Epithelial cell of esophagus (primary cell): ENCODE measurements around the gene SYPL2.

Experiments
- DNase-seq: peaks from one replicate; pipeline ENCODE4 v3.0.0; 2010; ENCODE audit warnings: low read depth
- H3K4me3 ChIP-seq: 2 replicates; pipeline ENCODE4 v1.5.1; 2011; ENCODE audit warnings: mild to moderate bottlenecking, low read length, control low read depth
- CTCF ChIP-seq: IDR thresholded peaks from 2 replicates; pipeline ENCODE4 v1.5.1; 2011; ENCODE audit warnings: low read depth, mild to moderate bottlenecking, low read length, control low read depth, inconsistent platforms; ENCODE audit not compliant: insufficient read depth; ENCODE audit errors: missing control alignments

The SYPL2 gene

GRCh38 chr1:109502364-109502851, 36.1 kb downstream of the SYPL2 start:
- no peak for TF ChIP-seq CTCF
- DNase-seq = no peak
- H3K4me3 ChIP-seq = no peak overlapping the region

DNA sequence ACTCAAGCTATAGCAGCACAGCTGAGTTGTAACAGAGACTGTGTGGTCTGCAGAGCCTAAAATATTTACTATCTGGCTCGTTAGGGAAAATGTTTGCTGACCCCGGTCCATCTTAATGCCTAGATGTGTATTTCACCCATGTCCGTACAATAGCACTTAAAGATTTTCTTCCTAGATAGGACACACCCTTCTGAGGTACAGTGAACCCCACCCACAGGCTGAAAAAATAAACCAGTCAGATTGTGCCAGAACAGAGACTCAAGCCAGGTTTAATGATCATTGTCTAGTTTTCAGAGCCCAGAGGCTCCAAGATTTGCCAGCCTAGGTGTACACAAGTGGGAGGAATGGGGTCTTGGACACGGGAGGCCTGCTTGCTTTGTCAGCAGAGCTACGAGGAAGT, 37.6 kb downstream of the SYPL2 start:
- DNase-seq = no peak
- TF ChIP-seq CTCF = no peak
- no peak overlapping the region for H3K4me3 ChIP-seq

- no peak overlapping the region for H3K4me3 ChIP-seq
- no peak for TF ChIP-seq CTCF
- DNase-seq = no peak
Measured at GRCh38 chr1:109504974-109505373, 38.6 kb downstream of the SYPL2 start.

DNA sequence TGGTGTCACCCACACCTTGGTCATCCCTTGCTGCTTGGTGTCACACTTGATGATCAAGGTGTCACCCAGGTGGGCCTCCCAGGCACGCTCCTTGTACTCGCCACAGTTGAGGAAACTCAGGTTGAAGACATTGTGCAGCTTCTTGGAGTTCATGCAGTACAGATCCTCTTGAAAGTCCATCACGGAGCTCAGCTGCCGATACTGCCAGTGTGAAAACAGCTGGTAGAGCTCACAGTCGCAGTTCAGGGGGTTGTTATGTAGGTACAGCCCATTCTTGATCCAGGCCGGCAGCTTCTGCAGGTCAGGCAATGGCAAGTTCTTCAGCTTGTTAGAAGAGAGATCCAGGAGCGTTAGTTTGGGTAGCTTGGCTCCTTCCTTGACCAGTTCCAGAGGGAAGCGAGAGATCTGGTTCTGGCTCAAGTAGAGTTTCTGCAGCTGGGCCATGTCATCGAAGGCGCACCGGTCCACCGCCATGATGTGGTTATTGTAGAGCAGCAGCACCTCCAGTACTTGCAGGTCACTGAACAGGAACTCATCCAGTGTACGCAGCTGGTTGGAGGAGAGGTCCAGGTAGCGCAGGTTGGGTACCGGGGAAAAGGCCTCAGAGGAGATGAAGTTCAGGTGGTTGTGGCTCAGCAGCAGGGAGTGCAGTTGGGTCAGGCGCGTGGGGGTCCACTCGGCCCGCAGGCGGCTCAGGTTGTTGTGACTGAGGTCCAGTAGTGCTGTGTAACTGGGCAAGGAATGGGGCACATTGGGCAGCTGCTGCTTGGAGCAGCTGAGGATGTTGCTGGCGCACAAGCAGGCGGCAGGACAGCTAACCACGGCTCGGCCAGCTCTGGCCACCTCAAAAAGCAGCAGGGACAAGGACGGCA, 41.9 kb downstream of the SYPL2 start:
- no peak overlapping the region for H3K4me3 ChIP-seq
- TF ChIP-seq CTCF = no peak
- no peak for DNase-seq

DNA sequence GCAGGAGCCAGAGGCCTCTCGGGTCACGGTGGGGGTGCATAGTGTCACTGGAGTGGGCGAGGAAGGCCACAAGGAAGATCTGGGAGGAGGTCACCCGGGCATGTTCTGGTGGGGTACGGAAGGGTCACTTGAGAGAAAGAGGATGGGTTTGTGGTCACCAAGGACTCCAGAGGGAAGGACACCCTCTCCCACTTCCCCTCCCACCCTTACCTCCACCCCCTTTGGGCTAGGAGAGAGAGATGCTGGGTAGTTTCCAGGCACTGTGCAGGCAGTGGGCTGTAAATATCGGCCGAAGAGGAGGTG, 42.5 kb downstream of the SYPL2 start:
- no peak for DNase-seq
- H3K4me3 ChIP-seq = peak overlapping the region; percentile 60
- TF ChIP-seq CTCF = no peak

DNA sequence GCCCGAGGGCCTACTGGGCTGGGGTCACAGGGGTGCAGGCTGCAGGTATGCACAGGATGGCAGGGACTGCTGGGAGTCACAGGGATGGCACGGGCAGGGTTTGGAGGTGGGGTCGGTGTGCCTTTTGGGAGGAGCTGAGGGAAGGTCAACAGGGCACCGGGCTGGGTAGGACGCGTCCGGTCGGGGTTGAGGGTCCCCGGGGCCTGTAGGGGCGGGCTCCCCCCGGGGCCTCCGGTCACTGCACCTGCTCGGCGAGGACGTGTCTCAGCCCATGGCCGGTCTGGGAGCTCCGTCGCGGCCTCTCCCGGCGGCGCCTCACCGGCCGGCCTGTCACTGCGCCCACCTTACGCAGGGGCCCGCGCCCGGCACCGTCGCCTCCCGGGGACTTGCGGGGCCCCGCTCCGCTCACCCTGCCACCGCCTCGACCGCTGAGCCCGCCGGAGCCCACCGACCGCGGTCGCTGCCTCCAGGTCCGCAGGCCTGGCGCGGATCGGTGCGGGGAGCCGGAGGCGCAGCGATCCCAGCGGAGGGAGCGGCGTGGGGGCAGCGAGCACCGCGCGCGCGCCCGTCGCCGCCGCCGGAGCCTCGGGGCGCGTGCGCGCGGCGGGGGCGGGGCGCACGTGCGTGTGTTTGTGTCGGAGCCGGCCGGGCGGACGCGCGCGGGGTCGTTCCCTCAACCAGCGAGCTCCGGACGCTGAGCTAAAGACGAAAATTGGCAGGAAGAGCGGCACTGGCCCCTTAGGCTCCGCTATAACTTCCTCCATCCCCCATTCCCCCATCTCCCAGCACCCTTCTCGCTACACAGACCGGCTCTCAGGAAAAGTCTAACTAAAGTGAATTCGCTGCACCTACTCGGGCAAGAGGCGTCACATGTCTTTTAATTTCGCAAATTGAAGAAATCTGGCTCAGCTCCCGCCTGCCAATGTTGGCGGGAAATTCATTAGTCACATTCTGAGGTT, 43.1 kb downstream of the SYPL2 start, which contains the start of gene AMIGO1:
TSS of gene AMIGO1 (minus strand) at position 552 of the 959 bp plus-strand sequence. CDS start 815 bp downstream, outside the sequence.
- TF ChIP-seq CTCF = no peak
- peak within 1 kb of the TSS; percentile 60 for H3K4me3 ChIP-seq
- DNase-seq = peak; percentile 49
